NCI-H510A treated with DMSO at 0.1 percent for 48 hours (cell line): ENCODE measurements around the gene MOCS2.
A peak's percentile ranks its signal among the peaks of the same experiment; 100 is the strongest.
"Not testable (repeated sequence)": the region's sequence is repeated elsewhere in the genome, so short reads cannot be mapped to it uniquely, and the experiment has no call there.

Experiments
- DNase-seq: peaks from one replicate; lab custom pipeline; 2025; lab: John Stamatoyannopoulos, UW

Gene MOCS2, protein sequence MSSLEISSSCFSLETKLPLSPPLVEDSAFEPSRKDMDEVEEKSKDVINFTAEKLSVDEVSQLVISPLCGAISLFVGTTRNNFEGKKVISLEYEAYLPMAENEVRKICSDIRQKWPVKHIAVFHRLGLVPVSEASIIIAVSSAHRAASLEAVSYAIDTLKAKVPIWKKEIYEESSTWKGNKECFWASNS

DNA sequence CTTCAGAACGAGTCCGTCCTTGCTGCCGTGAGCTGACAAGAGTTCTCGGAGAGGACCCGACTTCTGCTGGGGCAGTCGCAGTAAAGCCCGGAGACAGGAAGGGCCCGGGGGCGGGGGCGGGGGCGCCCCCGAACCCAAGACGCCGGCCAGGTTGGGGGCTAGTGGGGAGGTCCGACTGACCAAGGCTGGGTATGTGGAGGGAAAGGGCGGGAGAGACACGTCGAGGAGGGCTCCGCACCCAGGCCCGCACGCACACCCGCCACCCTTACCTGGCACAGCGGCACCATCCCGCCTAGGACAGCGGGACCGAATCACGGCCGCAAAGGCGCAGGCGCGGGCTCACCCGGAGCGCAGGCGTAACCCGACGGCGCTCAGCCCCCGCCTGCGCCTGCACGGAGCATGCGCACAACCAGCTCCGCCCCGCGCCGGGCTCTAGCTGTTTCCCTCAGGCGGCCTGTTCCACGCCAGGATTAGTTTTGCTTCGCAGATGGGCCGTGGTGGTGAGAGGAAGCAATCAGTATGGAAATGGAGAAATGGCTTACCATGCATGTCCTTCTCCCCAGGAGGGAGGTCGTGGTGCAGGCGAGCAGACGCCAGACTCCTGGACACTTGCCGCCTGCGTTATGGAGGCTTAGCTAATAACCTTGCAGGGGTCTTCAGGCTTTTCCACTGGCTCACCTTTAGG lies at the start of gene MOCS2:
Gene MOCS2, minus strand, starts transcription at position 315 of the 685 bp plus-strand sequence. CDS start 2,583 bp downstream, outside the sequence.
- DNase-seq: peak; percentile 53

DNA sequence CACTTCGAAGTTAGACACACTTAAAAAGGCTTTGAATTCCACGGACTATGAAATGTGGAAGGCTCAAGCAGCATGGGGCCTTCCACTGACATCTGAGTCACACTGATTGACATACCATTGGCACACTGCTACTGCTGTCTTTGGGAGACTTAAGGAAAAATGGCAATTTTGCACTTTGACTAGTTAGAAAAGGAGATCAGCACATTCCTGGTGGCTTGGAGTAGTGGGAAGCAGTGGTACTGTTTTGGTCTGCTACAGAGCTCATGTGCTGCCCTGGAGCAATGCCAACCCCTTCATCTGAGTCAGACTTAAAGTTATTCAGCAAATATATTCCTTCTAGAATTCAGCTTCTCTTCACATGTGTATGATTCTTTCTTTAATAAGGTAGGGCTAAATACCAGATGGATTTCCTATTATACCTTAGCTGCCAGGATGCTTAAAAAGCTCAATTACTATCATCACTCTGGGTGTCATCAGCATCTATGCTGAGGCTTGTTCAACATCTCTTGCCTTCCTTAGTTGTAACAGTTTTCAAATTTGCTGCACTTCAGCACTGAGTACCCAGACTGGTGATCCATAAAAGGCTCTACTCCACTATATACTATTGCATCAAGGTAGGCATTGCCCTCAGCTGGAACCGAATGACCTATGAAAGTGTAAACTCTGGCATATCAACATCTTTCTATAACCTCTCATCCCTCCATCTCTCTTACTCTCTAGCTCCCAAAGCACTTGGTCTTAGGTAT lies 42.3 kb upstream of the MOCS2 start:
- DNase-seq: no peak

DNA sequence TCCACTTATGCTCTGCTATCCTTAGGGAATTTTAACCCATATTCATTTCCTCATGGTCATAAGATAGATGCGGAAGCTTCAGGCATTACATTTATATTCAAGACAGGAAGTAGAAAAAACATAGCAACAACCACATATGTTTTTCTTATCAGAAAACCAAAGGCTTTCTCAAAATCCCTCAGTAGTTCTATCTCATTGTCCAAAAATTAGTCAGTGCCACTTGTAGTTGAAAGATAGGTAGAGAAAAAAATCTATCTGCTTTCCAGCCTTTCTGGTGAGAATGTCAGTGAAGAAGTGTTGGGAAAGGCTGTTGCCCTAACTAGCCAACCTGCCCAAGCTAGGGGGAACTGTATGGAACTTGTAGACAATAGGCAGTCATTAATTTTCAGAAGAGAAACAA lies 23.5 kb upstream of the MOCS2 start:
- no peak for DNase-seq

DNA sequence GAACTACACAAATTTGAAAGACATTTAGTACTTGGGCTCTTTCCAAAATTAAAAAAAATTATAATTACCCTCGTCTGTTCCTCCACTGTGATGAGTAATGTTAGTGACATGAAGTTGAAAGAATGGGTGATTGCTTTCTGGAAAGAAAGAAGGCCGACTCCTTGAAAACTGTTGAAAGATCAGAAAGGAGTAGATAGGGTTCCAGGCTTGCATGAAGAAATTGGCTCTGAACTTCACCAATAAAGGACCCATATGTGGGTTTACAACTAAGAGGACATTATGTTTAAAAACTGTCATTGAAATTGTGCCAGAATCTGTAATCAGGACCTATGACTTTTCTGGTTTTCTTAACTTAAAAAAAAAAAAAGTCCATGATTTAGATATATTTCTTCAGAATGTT lies 20.7 kb upstream of the MOCS2 start:
- DNase-seq: no peak

DNA sequence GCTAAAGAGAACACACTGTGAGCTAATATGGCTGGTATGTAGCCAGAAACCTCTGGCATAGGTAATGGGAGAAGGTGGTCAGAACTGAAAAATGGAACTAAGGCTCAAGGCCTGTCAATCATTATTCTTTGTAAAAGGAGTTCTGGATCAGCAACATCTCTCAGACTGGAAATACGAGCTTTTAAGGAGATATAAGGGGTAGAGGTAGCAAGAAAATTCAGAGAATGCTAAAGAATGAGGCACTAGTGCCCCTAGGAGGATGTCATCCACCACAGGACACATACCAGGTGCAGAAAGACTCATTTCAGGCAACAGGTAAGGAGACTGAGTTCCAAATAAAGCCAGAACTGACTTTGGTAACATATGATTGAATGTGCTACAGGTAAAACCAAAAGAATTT lies 18.9 kb upstream of the MOCS2 start:
- no peak for DNase-seq

DNA sequence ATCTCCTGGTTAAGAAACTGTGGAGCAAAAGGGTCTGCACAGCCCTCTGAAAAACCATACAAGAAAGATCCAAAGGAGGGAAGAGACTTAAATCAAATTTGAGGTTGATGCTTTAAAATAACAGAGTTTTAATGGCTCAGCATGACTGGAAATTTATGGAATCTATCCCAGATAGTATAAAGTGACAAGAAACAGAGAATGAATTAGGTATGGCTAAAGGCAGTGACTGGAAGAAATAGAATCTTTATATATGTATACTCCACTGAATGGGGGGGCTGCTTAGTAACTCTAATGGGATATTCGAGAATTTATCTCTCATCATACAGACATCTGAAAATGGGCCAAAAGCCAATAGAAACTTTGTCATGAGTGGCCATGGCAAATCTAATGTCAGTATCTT lies 17.6 kb upstream of the MOCS2 start:
- DNase-seq: no peak

DNA sequence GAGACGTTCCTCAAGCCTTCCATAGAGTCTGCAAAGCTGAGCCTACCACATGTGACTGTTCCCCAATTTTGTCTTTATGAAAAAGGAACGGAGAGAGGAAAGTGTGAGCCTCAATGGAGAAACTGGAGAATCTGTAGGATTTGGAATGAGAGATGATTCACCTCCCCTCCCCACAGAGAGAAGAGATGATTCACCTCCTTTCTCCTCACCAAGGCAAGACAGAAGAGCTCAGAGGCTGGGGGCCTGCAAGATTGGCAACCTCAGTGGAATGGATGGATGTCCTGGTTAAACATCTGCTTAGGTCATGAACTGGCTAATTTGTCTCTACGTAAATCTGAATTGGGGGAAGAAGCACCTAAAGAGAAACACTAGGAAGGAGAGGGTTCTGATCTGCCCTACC lies 17.0 kb upstream of the MOCS2 start:
- DNase-seq: no peak

DNA sequence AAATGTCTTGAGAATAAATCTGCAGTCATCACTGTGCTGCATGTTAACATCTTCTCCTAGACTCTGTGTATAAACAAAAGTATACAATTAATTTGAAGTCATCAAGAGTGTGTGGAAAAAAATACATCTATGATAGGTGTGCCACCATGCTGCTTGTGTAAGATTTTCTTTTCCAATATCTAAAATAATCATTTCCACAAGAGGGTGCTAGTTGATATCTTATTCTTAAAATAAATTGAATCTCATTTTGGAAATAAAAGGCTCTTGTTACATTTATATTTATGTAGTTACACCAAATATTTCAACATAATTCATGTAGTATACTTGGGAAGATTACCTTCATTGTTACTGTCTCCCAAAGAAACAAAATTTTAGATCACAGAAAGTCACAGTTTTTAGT lies 14.1 kb upstream of the MOCS2 start:
- no peak for DNase-seq

DNA sequence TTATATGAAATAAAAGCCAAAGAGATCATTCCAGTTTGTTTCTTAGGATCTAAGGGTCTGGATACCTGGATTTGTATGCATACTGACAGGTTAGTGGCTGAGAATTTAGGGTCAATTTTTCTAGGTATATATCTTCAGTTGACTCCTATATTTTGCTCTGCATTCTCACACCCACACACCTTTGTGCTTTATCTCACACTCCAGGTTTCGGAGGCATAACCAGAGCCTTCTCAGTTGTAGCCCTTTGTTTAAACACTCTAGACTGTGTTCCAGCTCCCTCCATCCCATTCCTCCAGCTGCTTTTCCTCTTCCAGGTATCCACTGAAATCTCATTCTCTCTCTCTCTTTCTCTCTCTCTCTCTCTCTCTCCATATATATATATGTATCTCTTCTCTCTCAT lies 10.6 kb upstream of the MOCS2 start:
- DNase-seq: no peak

DNA sequence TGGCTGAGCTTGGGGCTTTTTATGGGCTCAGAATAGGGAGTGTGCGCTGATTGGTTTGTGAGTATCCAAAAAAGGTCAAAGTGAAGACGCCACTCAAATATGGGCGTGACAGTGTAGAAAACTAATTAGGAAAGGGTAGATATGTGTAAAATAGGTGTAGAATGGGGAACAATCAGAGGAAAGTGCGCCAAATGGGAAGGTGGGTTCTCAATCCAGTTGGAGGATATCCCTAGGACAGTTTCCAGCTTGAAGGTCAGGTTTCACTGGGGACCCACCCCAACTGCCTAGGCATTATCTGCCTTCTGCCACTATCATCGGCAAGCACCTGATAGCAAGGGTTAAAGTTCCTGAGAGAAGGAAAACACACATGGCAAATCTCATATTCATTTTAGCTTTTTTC lies 9.3 kb upstream of the MOCS2 start:
- no peak for DNase-seq

DNA sequence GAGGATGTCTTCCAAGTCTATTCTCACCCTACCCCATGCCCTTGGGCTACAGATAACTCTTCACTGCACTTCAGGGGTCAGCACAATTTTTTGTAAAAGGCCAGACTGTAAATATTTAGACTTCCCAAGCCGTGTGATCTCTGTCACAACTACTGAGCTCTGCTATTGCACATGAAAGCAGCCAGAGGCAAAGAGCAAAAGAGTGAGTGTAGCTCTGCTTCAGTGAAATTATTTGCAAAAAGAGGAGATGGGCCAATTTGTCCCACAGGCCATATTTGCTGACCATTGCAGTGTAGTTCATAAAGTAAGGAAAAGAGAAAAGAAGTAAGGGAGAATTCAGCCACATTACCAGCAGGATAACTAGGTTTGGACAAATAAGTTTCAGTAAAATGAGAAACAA lies 7.0 kb upstream of the MOCS2 start:
- DNase-seq: no peak

DNA sequence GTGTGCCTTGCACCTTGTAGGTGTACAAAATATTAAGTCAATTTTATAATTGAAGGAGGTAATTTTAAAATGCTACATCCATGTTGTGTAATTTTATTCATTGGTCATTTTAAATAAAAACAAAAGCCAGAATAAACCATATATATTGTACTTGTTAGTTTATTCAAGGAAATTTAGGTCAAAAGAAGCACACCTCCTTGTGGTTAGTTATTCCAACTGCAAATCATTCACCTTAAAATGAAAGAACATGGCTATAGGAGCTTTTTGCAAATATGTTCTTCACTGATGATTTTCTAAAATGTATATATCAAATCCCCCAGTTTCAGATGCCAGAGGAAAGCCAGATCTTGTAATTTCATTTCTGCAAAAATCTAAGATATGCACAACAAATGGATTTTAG lies 5.4 kb upstream of the MOCS2 start:
- no peak for DNase-seq

DNA sequence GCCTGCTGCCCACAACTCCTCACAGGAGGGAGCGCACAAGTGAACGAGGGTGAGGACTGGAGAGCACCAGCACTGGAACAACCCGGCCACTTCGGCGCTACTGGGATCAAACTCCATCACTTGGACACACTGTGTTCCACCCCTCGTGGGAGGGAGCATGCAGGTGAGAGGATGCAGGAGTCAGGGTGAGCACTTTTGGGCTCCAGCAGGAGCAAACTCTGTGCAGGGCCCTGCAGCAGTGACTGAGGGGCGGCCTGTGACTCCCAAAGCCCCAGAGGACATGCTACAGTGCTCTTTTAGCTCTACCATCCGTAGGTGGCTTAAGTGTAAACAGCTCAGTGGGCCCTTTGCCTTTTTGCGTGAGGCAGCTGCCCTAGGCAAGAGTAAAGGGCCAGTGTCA lies 4.4 kb upstream of the MOCS2 start:
- no peak for DNase-seq

DNA sequence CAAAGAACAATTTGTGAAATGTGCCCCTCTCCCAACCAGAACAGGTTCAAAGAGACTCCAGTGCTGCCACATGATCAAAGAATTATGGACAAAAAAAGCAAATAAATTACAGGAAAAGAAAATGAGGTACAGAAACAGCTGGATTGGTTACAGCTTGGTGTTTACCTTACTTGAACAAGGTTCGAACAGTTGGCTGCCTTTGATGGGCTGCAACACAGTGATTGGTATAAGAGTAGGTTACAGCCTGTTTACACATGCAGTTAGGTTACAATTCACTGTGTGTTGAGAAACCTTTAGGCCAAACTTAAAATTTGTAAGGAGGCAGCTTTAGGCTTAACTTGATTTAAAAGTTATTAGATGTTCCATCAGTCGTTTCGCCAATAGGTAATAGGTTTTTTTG lies 3.4 kb upstream of the MOCS2 start:
- DNase-seq: no peak

DNA sequence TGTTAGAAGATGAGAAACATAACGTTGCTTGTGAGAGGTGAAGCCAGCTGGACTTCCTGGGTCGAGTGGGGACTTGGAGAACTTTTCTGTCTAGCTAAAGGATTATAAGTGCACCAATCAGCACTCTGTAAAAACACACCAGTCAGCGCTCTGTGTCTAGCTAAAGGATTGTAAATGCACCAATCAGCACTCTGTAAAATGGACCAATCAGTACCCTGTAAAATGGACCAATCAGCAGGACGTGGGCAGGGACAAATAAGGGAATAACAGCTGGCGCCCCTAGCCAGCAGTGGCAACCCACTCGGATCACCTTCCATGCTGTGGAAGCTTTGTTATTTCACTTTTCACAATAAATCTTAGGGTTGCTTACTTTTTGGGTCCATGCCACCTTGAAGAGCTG lies 2.8 kb upstream of the MOCS2 start:
- not testable (repeated sequence) for DNase-seq

DNA sequence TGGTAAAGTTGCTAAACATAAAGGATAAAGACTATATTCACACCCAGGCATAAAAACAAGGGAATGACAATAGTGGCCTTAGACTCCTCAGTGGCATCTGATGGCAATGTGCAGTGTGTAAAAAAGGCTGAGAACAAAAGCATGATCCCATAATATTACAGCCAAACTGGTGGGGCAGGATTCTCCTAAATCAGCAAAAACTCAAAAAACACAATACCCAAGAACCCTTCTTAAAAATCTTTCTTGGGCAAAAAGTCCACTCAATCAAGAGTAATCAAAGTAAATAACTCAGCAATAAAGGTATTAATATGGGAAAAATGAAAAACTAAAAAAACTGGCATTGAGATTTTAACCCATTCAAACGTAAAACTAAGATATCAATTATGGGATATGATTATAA lies 1.6 kb upstream of the MOCS2 start:
- no peak for DNase-seq

DNA sequence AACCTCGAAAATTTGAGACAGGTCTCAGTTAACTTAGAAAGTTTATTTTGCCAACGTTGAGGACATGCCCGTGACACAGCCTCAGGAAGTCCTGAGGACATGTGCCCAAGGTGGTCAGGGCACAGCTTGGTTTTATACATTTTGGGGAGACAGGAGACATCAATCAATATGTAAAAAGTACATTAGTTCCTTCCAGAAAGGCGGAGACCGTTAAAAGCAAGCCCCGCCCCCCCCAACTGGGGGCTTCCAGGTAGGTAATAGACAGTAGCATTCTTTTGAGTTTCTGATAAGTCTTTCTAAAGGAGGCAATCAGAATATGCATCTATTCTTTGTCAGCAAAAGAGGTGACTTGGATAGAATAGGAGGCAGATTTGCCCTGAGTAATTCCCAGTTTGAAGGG lies 599 bp upstream of the MOCS2 start:
- no peak for DNase-seq

DNA sequence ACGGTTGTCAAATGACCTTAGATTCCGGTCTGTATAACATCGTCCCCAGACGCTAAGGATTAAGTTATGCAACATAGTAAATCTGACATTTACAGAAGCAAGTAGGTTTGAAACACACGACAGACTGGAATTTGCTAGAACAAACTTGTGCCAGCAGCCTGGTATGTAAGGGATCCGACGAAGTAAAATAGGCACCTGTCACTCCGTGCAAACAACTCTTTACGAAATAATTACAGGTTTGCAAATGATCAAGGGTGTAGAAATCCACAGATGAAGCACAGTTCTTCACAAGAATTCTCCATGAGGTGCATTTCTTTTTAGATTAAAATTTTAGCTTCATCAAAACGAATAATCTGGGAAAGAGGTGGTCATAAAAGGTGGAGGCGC lies 508 bp downstream of the MOCS2 start:
- peak; percentile 1 for DNase-seq

DNA sequence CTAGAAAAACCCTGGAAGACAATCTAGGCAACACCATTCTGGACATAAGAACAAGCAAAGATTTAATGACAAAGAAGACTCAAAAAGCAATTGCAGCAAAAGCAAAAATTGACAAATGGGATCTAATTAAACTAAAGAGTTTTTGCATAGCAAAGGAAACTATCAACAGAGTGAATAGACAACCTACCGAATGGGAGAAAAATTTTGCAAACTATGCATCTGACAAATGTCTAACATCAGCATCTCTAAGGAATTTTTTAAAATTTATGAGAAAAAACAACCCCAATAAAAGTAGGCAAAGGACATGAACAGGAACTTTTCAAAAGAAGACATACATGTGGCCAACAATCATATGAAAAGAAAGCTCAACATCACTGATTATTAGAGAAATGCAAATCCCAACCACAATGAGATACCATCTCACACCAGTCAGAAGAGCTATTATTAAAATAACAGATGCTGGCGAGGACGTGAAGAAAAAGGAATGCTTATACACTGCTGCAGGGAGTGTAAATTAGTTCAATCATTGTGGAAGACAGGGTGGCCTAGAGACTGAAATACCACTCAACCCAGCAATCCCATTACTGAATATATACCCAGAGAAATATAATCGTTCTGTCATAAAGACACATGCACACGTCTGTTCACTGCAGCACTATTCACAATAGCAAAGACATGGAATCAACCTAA lies 3.8 kb downstream of the MOCS2 start:
- DNase-seq: no peak

DNA sequence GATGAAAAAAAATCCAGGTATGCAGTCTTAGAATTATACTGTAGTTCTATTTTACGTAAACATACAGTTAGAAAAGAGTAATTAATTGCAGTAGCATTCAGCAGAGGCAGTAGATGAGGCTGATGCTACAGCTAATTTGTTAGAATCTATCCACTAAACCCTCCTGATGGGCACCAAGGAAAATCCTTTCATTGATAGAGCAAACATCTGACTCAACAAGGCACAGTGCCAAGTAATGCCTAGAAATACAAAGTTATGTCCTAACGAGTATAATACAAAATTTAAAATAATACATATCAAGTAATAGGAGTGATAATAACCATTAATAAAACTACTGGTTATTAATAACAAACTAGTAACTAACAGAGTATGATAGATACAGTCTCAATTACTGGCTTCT lies 9.0 kb downstream of the MOCS2 start:
- DNase-seq: no peak

DNA sequence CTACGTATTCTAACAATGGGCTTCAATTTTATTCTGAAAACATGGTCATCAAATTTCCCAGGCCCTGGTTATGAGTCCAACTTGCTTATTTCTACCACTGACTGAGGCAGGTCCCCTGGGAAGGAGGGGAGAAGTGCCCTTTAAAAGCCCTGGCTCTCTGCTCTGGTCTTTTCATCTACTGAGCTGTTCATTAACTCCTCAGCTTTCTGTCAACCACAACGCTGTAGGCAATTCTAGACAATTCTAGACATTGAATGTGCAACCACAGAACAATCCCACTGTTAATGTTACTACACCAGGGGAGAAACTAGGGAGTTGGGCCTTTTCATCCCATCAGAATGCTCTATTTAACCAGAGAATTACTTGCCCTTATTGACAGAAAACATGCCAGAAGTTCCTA lies 10.0 kb downstream of the MOCS2 start:
- DNase-seq: no peak

DNA sequence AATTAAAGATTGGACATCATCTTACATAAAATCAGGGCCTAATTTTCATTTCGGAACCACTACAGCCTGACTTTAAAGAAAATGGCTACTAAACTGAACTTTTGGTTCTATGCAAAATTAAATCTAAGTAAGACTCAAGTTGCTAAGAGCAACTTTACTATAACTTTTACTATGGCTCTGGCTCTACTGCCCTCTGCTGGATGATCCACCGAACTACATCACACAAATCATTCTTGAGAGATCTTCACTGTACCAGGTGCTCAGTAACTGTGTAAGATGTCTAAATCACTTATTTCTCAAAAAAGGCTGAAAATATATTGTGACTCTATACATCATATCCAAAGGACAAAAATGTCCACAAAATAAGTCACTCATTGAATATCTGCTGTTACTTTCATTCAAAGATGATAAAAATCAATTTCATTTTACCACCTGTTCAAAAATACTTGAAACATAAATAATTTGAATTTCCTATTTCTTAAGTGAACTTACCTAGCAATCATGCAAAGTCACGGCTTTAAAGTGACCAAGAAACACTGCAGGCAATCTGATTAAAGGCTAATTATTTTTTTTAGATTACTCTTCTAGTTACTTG lies 13.5 kb downstream of the MOCS2 start:
- DNase-seq: peak; percentile 36

DNA sequence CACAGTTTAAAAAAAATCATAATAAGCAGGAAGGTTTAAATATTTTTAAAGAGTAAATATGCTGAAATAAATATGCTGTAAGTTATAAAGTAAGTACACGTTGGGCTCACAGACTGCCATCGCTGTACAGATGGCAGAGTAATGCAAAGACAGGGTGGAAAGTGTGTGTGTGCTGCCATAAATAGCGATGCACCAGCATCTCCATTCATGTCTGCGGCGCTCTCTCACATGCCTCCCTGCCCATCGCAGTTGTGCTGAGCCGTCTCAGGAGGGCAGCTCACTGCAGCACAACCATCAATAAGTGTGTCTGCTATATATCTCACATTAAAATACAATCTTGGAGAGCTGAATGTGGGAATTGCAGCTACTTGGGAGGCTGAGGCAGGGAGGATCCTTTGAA lies 14.3 kb downstream of the MOCS2 start:
- no peak for DNase-seq
